Sciatic nerve (tissue), 2 donors: ENCODE measurements around the gene MRPL55. TPM values are rescaled to one million over a fixed set of nuclear protein-coding genes. Genes with fewer than 3 reads are reported as not detected.

Source experiments
- ATAC-seq: fragments of 200-7000 bp; cut with Tn5 transposase; one replicate; pipeline ENCODE4 v1.9.1; 2020; ENCODE audit warnings: mild to moderate bottlenecking, moderate library complexity
- DNase-seq: peaks from one replicate; pipeline ENCODE4 v3.0.0-alpha.2; 2020; ENCODE audit warnings: low spot score
- intact Hi-C: fragments of 100-400 bp; cut with DNase I; formaldehyde crosslinking; loops from one replicate; pipeline ENCODE4 v1.14.2; 2022
- total RNA-seq: library from RNA; stranded (reverse); fragmentation: NEBNext Ultra II Directional; extraction: Animal tissue kit (Norgen Biotek cat#: 25700); gene quantifications from one replicate; pipeline ENCODE4 v1.2.1, GENCODE V29; 2021
- donor health status: DM: no; HTN: no; CAD: no.
- donor health status: DM: no; HTN: no; CAD: no.

Gene MRPL55
- total RNA-seq, 1 donor from 2014 or later = 34.2 TPM

DNA sequence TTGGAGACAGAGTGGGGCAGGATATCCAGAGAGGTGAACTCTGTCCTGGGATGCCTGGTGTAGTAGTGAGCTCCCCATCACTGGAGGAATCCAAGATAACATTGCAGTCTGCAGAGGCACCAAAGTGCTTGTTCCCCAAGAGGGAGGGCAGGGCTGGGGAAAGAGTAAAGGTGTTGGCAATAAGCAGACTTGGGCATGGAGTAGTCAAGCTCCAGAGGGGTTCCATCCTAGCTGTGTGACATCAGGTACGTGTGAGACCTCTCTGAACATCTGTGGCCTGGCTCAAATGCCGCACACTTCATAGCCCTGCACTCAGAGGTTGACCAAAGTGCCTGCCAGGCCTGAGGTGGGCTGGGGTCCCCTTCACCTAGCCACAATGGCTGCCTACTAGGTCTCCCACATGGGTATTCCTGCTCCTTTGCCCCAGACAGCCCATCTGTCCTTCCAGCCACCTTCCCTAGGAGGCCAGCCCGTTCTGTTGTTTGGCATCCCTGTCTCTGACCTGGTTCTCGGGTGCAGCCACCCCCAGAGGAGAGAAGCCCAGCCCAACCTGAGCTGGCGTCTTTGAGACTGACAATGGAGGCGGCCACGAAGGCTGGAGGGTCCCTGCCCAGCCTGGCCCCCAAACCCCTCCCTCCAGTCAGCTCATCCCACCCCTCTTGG lies 29.4 kb downstream of the MRPL55 start:
- DNase-seq = peak; percentile 54
- intact Hi-C loops = no loop called here
- no peak for ATAC-seq

DNA sequence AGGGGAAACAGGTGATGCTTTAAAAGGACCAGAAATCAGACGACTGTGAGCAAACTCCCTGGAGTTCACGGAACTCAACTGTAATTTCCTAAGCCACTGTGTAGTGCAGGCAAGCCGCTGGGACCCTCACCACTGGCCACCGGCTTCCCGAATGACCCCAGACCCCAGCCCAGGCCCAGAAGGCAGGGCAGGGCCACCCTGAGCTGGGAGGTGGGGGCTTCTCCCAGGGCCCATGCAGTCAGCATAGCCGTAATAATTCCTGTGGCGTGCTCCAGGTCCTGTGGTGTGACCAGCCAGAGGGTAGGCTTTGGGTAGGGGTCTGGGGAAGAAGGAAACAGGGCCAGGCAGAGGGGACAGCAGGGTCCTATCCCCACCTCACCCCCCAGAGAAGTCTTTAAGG lies 30.1 kb downstream of the MRPL55 start:
- DNase-seq (no peak), ATAC-seq (no peak)
- intact Hi-C loops = no loop called here

DNA sequence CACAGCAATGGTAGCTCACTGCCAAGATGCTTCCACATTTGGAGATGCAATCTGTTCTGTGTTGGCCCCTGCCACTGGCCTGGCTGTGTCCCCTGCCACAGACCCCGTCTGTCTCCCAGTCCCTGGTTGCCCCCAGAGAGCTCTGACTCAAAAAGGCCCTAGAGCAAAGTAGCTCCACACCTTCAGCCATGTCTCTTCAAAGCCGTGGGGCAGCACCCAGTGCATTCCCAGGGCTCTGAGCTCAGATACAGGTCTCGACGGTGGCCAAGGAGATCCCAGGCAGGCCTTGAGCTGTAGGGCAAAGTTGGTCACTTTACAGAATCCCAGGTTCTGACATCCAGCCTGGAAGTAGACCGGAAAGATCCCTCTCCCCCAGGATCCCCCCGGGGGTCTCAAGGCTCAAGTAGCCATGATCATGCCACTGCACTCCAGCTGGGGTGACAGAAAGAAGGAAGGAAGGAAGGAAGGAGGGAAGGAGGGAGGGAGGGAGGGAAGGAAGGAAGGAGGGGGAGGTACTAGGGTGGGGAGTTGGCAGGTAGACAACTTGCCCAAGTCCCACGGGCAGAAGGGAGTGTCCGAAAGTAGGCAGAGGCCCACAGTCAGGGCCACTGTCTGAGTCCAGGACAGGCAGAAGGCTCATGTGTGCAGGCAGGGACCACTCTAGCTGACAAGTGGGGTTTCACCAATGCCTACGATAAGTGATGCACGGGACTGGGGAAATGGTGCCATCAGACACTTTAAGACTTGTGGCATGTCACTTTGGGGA lies 31.4 kb downstream of the MRPL55 start:
- DNase-seq (peak; percentile 52), ATAC-seq (no peak)
- intact Hi-C loops = no loop called here

DNA sequence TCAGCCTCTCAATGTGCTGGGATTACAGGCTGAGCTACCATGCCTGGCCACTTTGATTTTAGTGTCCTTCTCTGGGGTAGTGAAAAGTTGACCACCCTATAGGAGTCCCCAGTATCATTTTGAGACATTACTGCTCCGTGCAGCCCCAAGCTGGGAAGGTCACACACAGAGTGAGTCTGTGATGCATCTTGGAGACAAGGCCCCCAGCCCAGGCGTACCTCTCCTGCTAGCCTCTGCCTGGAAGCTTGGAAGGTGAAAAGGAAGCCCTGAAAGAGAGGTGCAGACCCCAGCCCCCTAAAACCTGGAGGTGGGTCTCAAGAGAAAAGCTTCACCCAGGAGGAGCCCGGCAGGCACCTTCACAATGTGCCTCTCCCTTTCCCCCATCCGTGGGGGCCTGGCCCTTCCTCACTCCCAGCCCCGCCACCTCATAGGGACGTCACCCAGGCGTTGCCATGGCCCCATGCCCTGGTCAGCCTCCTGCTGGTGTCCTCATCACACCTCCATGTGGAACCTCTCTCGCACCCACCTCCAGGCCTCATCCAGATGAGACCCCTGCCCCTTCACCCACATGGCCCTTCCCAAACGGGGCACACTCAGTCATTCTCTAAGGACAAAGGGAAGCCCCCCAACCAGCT lies 32.2 kb downstream of the MRPL55 start:
- intact Hi-C loops = no loop called here
- DNase-seq (peak; percentile 46), ATAC-seq (no peak)

DNA sequence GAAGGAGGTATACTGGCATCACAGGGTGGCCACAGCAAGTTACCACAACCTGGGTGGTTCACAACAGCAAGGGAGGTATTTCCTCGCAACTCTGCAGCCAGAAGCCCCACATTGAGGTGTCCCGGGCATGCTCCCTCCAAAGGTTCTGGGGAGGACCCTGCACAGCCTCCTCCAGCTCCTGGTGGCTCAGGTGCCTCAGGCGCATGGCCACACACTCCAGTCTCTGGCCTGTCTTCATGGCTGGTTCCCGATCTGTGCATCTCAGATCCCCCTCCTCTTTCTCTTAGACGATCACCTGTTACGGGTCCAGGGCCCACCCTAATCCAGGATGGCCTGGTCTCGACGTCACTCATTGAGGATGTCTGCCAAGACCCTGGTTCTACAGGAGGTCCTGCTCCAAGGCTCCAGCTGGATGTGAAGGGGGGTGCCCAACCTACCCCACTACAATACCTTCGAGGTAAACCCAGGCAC lies 33.3 kb downstream of the MRPL55 start:
- intact Hi-C loops = no loop called here
- DNase-seq (peak; percentile 51), ATAC-seq (no peak)

DNA sequence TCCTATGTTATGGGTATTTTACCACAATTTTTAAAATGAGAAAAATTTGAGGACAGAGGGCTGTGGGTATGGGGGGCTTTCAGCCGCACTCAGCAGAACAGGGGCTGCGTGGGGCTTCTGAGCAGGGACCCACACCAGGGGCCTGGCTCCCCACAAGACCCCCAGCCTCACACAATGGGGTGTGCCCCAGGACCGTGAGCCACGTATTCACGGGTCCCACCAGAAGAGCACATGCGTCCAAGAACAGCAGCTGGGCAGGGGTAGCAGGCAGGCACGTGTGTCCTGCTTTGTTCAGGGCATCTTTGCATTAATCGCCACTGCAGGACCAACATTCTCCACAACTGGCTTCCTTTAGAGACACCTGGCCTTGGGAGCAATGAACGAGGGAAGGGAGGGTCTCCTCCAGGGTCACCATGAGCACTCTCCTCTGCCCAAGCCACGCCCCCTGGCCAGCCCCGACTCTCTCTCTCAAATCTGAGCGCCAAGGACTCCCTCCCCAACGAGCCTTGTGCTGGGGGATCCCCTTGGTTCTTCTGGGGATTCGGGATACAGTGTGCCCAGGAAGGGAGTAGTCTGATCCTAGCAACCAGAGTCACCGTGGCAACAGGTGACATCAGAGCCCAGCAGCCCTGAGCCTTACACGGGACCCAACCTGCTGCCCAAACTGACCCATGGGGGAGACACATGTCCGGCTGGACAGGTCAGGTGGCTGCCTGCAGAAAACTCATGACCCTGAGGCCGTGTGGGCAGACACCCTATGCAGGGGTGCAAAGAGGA lies 34.0 kb downstream of the MRPL55 start:
- ATAC-seq (peak; percentile 29), DNase-seq (peak; percentile 59)
- intact Hi-C loops = no loop called here

DNA sequence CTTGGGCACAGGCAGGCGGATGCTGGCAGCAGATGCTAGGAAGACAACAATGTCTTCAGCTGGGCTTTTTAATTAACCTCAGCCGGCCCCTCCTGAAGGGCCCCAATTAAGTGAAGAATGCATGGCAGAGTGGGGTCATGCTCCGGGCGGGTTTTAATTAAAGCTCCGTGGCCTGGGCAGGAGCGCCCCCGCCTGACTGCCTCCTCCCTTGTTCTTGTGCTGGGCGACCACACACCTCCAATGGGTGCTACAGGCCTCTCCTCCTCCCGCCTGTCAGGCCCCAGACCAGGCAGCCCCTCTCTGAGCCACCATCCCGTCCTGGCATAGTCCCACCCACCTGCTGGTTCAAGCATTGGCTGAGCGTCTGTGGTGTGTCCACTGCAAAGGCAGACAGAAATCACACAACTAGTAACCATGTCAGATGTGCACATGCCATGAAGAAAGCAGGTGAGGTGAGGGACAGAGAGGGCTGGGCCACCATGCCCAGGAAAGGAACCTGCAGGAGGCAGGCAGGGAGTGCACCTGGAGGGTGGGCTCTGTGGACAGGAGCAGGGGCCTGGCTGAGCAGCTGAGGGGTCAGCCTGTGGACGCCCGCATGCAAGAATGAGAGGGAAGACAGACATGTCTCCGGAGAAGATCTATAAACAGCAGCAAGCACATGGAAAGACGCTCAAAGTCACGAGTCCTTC lies 35.1 kb downstream of the MRPL55 start:
- ATAC-seq (no peak), DNase-seq (peak; percentile 60)
- intact Hi-C loops = no loop called here

DNA sequence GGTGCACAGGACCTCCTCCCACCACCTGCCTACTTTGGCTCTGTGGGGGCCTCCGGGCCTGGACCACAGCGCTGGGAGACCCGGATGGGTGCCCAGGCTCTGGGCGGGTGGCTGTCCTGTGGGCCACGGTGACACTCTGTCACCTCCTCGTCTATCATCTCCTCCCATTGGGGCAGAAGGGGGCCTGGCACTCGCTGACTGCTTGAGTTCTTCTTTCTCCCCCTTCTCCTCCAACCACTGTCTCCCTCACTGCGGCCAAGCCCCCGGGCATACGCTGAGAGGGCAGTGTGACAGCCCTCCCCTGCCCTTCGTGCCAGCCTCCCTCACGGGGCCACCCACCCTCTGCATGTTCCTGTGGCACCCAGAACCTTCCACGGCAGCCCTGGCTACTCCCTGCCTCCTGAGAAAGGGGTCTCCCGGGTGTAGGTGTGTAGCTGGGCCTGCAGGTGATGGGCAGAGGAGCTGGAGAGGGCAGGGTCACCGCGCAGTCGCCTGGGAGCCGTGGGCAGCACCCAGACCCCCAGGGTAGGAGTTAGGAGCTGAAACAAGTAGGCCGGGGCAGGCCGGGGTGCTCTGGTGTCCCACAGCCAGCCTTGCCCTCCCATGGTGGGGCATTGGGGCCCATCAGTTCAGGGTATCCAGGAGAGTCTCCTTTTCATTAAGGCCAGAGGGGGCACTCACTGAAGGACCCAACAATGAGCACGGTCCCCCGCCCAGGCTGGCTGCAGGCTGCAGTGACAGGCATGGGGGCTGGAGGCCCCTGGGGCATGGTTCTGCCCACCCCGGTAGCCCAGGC lies 35.8 kb downstream of the MRPL55 start:
- ATAC-seq (no peak), DNase-seq (no peak)
- intact Hi-C loops = no loop called here

DNA sequence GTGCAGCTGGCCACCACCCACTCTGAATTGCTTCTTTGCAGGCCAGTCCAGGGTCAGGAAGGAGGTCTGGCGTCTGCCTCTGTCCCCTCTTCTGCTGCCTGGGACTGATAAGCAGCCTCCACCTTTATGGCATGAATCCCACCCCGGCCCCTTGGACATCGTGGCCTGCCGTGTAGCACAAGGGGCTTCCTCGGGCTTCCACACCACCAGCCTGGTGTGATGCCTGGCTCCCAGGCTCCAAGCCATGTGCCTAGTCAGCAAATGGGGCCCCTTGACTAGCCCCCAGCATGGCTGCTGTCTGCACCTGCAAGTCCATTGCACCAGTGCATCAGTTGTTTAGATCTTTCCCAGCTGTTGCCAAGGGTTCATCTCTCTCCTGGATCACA lies 36.4 kb downstream of the MRPL55 start:
- DNase-seq = no peak
- ATAC-seq = no peak
- intact Hi-C loops = no loop called here

DNA sequence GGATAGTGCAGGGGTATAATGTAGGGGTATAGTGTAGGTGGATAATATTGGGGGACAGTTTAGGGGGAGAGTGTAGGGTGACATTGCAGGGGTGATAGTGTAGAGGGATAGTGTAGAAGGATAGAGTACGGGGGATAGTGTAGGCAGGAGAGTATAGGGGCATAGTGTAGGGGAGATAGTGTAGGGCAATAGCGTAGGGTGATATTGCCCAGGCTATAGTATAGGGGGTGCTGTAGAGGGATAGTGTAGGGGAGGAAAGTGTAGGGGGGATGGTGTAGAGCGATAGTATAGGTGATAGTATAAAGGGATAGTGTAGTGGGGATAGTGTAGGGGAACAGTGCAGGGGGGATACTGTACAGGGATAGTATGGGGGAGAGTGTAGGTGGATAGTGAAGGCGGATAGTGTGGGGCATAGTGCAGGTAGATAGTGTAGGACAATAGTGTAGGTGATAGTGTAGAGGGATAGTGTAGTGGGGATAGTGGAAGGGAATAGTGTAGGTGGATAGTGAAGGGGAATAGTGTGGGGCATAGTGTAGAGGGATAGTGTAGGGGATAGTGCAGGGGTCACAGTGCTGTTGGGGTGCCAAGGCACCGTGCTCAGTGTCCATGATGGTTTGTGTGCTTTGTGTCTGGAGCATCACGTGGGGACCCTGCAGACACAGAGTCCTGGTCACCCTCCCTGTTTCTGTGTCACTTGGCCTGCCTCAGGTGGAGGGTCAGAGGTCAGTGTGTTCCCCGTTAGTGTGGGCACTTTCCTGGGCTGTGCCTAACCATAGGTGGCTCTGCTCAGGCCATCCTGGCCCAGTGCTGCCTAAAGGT lies 37.1 kb downstream of the MRPL55 start:
- ATAC-seq = no peak
- intact Hi-C loops = no loop called here
- no peak for DNase-seq

DNA sequence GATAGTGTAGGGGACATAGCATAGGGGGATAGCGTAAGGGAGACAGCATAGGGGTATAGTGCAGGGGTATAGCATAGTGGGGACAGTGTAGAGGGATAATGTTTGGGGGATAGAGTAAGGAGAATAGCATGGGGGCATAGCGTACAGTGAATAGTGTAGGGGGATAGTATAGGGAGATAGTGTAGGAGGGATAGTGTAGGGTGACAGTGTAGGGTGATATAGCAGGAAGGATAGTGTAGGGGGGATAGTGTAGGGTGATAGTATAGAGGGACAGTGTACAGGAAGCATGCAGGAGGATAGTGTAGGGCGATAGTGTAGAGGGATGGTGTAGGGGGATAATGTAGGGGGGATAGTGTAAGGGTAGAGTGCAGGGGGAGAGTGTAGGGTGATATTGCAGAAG lies 38.2 kb downstream of the MRPL55 start:
- no peak for ATAC-seq
- intact Hi-C loops = no loop called here
- DNase-seq = no peak

DNA sequence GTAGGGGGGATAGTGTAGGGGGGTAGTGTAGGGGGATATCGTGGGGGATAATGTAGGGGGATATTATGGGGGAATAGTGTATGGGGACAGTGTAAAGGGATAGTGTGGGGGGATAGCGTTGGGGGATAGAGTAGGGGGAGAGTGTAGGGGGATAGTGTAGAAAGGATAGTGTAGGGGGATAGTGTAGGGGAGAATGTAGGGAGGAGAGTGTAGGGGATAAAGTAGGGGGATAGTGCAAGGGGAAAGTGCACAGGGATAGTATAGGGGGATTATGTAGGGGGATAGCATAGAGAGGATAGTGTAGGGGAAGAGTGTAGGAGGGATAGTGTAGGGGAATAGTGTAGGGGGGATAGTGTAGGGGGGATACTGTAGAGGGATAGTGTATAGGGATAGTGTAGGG lies 38.9 kb downstream of the MRPL55 start:
- DNase-seq (no peak), ATAC-seq (no peak)
- intact Hi-C loops = no loop called here

DNA sequence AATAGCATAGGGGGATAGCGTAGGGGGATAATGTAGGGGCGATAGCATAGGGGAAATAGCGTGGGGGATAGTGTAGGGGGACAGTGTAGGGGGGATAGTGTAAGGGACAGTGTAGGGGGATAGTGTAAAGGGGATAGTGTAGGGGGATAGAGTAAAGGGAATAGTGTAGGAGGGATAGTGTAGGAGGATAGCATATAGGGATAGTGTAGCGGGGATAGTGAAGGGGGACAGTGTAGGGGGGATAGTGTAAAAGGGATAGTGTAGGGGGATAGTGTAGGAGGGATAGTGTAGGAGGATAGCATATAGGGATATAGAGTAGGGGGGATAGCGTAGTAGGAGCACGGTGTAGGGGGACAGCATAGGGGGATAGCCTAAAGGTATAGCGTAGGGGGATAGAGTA lies 40.7 kb downstream of the MRPL55 start:
- intact Hi-C loops = no loop called here
- DNase-seq = no peak
- ATAC-seq = no peak

DNA sequence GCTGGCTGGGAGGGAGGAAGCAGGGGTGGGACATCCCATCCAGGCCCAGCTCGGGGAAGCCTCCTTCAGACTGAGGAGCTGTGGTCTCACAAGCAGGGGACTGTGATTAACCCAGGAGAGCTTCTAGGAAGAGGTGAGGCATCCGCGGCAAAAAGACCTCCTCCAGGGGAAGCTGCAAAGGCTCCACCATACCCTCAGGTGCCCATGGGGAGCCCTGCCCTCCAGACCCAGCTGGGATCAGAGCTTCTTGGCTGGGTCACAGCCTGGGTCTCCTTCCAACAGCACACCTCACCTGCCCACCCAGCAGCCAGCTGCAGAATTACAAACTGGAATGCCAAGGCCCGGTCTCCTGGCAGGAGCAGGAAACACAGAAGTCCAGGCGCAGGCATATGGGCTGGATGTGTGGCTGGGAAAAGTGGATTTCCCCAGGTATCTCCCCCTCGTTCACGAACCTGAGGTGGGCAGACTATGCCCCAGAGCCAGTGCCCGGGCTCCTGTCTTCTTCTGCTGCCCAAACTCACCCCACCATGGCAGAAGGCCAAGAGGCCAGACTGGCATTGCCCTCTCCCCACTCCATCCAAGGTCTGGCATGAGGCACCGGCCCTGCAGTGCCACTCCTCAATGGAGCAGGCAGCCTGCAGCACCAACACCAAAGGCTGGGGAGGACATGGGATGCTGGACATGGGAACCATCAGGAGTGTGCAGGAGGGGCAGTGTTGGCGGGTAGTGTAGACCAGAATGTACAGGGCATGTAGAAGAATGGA lies 42.0 kb downstream of the MRPL55 start:
- DNase-seq (no peak), ATAC-seq (no peak)
- intact Hi-C loops = no loop called here

DNA sequence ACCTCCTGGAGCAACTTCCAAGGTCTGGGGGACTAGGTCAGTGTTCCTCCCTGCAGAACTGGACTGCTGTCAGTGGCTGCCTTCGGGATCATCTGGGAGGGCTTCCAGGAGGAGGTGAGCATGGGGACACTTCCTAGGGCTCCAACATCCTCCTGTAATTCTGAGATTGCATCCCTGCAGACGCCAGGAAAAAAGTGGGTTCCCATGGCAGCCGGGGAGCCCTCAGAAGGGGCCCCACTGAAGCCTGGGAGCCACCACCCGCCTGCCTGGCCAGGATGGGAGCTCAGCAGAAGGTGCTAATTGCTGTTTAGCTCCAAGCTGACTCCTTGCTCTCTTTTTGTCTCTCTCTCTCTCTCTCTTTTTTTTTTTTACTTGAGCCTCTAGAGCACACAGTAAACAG lies 42.7 kb downstream of the MRPL55 start:
- intact Hi-C loops = no loop called here
- DNase-seq (no peak), ATAC-seq (no peak)

DNA sequence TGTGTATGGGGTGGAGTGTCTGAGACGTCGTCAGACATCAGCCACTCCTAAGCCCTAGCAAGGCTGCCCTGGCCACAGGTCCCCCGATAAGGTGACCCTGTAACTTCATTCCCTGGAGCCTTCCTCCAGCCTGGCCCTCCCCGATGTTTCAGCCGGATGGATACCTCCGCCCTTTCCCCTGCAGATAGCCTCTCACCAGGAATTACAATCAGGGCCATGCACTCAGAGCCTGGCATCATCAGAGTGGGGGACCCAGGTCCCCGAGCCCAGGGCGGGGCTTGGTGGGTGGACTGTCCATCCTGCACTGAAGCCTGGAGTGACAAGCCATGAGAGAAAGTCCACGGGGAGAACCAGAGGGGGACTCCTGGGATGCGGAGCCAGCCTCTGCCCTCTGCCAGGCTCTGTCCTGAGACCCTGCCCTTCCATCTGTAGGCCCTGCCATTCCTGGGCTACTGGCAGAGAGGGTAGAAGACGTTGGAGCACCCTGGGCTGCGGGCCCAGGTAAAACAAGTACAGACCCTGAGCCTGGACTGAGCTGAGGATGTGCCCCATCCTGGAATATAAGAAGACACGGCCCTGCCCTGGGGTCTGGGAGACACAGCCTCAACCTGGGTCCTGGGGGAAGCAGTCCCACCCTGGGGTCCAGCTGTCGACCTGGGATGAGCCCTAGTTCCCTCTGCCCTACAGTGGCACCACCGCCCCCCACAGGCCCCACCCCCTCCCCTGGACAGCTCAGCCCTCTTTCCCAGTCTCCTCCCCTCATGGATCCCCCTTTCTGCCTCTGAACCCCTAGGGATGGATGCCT lies 43.4 kb downstream of the MRPL55 start:
- no peak for DNase-seq
- no peak for ATAC-seq
- intact Hi-C loops = no loop called here
